Frontal cortex (tissue), 4 donors: ENCODE results near the gene TINAGL1. TPM values are rescaled to one million over a fixed set of nuclear protein-coding genes. Genes with fewer than 3 reads are reported as not detected.

Experiments used
- DNase-seq, 2 donors: peaks; one replicate each; pipeline ENCODE4 v3.0.0; 2012; ENCODE audit warnings: low spot score in 2 of 2
- FAIRE-seq: peaks from 2 replicates; lab custom pipeline; 2012; peaks lifted over from hg19 to GRCh38; lab: Jason Lieb, UNC
- total RNA-seq: library from RNA; depleted of rRNA; stranded (reverse); fragments of >200 nt; gene quantifications from one replicate; pipeline ENCODE4 v1.2.3, GENCODE V29; 2014
- donor health status: control.
- donor health status: control.
- donor health status: control.

The TINAGL1 gene
- total RNA-seq, 1 donor from 2014 or later, result 1.2 TPM

- FAIRE-seq, result no peak
- no peak for DNase-seq
Observed at GRCh38 chr1:31567956-31568570, 8.3 kb upstream of the TINAGL1 start.

DNA sequence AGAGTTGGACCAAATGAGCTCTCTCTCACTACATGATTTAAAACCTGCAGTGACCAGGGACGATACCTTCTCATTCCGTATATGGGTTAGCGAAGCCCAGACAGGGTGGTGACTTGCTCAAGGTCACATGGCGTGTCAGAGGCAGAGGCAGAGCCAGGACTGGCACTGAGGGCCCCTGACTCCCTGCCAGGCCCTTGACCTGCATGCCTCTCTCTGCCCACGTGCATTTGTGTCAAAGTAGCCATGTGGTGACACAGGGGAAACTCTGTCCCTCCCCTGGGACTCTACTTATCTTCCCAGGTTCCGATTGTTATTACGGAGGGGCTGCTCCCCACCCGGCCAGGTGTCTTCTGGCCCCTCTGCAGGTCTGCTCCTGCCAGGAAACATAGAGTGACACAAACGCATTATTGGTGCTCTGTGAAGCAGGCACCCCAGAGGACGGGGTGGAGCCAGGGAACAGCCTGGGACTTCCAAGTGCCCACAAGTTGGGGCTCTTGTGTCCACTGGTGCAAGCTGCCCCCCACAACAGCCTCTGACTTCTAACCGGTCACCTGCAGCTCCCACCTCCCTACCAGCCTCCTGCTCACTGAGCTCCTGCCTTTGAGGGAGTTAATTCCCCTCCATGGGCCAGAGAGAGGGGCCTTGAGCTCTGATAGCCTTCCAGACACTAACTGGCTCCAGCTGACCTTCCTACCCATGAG, 7.3 kb upstream of the TINAGL1 start:
- DNase-seq (no peak), FAIRE-seq (no peak)

- DNase-seq (no peak), FAIRE-seq (no peak)
Observed at GRCh38 chr1:31569596-31570173, 6.6 kb upstream of the TINAGL1 start.

- no peak for DNase-seq
- FAIRE-seq, result no peak
Observed at GRCh38 chr1:31570228-31570627, 6.1 kb upstream of the TINAGL1 start.

DNA sequence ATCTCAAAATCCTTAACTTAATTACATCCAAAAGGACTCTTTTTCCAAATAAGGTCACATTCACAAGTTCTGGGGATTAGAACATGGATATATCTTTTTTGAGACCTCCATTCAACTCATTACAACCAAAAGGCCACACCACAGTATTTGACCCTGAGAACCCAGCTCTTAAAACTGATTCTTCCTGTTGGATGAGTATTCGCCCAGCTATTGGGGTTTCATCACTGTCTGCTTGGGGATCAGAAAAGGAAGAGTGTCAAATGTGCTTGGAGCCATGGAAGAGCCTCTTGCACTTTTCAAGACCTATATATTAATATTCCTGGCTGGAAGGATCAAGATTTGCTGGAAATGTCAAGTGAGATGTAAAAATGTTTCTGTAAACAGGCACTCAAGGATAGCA, 5.4 kb upstream of the TINAGL1 start:
- no peak for FAIRE-seq
- no peak for DNase-seq

- FAIRE-seq (no peak), DNase-seq (no peak)
Observed at GRCh38 chr1:31571340-31572295, 4.7 kb upstream of the TINAGL1 start.

DNA sequence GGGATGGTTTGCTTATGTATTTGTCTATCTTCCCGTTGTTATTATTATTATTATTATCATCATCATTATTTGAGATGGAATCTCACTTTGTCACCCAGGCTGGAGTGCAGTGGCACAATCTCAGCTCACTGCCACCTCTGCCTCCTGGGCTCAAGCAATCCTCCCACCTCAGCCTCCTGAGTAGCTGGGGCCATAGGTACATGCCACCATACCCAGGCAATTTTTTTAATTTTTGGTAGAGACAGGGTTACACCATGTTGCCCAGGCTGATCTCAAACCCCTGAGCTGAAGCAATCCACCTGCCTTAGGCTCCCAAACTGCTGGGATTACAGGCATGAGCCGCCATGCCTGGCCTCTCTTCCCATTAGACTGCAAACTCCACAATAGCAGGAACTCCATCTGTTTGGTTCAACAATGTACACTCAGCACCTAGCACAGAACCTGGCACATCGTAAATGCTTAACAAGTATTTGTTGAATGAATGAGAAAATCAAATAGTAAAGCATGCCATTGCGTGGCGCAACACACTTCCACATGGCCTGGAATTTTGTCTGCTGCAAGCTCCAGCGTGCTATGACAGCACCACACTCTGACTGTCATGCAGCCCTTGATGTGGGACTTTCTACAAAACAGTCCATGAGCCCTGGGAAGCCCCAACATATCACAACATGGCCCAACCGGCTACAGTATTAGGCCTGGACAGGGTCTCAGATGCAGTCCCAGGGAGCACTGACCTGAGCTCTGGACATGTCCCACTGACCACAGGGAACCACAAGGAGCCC, 3.8 kb upstream of the TINAGL1 start:
- DNase-seq (no peak), FAIRE-seq (no peak)

DNA sequence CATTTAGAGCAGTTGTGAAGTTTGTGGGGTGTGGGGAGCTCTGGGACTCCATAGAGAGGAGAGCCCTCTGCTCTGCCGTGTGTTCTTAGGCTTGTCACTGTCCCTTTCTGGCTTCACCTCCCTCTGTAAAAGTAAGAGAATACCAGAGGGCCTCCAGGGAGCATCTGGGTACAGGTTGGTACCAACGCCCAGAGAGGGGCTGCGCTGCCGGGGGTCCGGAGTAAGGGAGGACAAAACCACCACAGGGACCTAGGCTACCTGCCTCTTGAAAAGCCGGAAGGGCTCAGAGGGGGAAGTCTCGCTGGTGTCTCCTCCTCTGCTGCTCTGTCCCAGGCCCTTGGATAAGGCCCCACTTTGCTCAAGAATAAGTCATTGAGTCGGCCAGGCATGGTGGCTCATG, 3.1 kb upstream of the TINAGL1 start:
- no peak for DNase-seq
- no peak for FAIRE-seq

DNA sequence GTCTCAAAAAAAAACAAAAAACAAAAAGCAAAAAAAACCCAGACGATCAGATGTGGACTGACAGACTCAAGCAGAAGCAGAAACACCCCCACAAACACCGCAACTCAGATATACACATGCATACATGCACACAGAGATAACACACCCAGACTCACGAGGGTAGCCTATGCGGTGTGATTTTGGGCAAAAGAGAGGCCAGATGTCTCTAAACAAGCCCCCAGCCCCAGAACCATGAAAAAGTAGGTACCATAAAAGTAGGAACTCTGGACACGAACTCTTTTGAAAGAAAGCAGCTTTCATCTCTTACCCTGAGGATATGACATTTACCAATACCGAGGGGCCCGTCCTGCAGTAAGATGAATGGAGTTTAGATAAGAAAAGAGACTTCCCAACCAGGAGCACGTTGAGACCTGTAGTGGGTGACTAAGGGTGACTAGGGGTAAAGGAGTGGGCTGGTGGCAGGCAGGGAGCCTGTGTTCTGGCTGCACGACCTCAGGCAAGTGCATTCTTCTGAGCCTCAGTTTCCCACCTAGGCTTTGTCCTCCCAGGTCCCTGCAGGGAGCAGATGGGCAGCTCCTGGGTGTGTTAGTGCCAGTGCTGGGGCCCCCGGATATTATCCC, 1.5 kb upstream of the TINAGL1 start:
- FAIRE-seq (no peak), DNase-seq (no peak)

DNA sequence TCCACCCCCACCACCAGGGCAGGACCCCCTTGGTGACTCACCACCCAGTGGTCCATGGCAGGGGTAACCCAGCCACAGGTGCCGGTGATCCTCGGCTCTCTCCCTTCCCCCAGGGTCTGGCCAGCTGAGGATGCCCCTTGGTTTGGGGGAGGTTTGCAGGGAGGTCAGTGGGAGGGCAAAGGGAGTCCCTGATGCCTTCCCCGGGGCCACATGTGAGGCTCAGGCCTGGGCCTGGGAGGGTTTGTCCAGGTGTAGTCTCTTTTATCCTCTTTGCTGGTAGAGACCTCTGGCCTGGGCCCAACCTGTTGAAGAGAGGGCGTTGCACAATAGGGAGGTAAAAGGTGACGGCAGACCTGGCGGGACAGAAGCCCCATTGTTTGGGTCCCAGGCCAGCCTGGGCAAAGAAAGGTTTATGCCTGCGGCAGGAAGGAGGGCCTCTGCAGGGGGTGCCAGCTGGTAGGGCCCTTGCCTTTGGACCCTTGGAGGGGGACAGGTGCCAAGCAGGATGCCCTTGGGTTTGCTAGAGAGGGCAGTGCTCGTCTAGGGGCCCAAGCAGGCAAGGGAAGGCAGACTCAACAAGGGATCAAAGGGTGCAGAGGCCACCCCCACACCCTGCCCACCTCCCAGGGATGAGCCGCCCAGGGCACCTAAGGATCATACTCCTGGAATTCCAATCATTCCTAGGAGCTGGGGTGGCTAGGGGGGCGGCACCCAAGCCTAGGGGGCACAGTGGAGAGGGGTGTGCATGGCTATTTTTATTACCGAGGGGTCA, 760 bp upstream of the TINAGL1 start:
- DNase-seq, result no peak

DNA sequence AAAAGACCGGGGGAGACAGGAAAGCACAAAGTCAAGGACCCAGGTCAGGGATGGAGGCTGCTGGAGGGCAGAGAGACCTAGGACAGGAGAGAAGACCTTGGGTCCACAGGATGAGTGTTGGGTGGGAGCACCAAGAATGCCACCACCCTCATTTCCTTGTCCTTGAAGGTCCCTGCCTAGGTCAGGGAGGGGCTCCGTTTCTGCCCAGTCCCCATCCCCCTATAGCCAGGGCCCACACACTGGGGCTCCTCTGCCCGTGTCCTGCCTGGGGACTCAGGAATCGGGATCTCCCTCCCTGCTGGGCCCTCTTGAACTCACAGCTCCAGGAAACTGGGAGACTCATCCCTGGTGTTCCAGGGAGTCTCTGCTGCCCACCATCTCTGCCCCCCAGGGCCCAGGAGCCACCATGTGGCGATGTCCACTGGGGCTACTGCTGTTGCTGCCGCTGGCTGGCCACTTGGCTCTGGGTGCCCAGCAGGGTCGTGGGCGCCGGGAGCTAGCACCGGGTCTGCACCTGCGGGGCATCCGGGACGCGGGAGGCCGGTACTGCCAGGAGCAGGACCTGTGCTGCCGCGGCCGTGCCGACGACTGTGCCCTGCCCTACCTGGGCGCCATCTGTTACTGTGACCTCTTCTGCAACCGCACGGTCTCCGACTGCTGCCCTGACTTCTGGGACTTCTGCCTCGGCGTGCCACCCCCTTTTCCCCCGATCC, 584 bp downstream of the TINAGL1 start:
- no peak for DNase-seq
- no peak for FAIRE-seq

More for the DNA sequence above, 760 bp upstream of the TINAGL1 start:
- FAIRE-seq, result no peak

DNA sequence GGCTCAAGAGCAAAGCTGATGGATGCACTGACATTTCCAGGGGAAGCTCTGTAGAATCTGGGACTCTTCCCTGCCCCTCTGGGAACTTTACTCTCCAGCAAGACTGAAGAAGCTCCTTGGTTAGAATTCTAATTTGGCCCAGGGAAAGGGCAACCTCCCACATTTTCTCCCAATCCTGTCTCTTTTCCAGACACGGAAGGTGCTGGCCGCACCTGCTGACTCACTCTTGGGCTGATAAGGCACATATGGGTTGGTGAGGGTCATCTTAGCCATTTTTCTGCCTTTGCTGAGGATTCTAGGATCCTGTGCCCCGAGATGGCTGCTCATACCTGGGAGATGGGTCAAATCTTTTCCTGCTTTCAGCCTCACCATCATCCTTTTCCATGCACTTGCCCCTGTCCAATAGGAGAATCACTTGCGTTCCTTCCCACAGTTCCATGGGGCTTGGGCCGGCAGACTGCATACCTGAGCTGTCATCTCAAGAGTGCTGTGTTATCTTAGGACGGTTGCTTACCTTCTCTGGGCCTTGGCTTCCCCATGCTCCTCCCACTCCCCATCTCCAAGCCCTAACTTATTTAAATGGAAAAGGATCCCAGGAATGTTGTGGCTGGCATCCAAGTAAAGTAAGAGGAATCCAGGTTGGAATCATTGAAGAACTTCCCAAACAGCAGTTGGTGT, 1.3 kb downstream of the TINAGL1 start:
- FAIRE-seq, result no peak

DNA sequence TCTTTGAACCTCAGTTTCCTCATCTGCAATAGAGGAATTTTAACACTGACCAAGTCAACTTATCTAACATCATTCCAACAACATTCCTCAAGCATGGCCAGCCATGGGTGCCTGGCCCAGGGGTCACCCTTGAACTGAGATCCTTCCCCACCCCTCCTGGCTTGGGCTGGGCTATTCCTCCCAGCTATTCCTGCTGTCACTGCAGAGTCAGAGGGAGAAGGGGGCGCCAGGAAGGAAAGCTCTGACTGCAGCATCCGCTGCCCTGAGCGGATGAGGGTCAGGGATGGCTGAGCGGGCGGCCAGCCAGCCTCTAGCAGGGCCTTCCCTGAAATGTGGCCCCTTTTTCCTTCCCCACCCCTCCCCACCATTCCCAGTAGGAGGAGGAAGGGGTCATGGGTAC, 3.1 kb downstream of the TINAGL1 start:
- no peak for FAIRE-seq
- DNase-seq, result no peak

More for the DNA sequence above, 1.3 kb downstream of the TINAGL1 start:
- DNase-seq, result no peak

DNA sequence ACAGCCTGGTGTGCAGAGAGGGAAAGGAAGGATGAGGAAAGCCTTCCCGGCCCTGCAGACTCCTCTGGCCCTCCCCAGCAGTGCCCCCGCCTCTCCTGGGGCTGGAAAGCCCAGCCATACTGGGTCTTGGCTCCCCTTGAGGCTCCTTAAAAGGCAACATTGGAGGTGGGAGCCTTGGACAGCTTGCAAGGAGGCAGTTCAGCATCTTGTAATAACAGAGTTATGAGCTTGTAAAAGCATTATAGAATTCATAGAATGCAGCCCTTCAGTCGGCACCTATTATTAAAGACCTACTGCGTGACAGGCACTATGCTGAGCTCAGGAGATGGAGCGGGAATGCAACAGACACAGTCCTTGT, 4.2 kb downstream of the TINAGL1 start:
- FAIRE-seq, result no peak
- no peak for DNase-seq

DNA sequence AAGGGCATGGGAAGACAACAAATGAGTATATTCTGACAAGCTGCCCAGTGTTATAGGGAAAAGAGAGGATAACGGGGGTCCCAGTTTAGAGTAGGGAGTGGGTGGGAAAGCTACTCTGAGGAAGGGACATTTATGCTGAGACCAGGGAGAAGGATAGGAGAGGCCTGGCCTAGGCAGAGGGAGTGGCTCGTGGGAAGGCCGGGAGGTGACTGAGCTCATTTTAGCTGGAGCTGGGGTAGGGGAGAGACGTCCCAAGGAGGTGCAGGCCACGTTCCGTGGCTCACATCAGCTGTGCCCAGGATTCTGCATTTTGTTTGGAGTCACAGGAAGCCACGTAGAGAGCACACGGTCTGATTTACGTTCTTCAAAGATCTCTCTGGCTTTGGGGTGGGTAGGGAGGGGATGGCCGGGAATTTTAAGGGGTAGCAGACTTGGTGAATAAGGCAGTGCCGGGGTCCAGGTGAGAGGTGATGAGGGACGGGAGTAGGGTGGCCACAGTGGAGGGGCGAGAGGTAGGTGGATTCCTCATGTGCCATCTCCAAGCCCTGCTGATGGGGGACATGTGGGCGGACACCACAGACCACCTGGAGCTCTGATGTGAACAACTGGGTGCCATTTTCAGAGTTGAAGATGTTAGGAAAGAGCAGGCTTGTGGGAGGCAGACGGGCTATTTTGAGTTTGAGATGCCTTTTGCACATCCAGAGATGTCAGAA, 4.7 kb downstream of the TINAGL1 start:
- DNase-seq (no peak), FAIRE-seq (no peak)
